ENCODE measurements around the gene OR2H2.

OR2H2 gene

DNA sequence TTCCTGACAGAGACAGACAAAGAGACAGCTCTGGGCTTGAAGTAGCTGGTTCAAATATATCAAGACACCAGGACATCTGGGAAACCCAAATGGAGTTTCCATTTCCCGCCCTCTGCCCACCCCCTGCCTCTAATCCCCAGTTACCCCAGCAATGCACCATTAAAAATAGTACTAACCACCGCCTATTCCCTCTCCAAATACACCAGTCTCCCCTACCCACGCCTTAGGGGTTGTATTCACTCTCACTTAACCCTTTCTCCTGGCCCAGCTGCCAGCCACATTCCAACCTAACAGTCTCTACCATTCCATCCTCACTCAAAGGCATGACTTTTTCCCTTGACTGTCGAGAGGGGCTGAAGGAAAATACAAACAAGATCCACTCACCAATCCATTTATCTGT, 25.6 kb downstream of the OR2H2 start:
- Histone ChIP-seq H3K4me1 (ENCODE audit: control insufficient read depth, insufficient read depth, low read length) (no peaks in the 10 kb centered on the region), H3K9me3 (ENCODE audit: control insufficient read depth, insufficient read depth, low read depth, low read length) (no peaks in the 10 kb centered on the region), H3K4me3 (ENCODE audit: low read depth, low read length) (no peak overlapping the region), H3K36me3 (ENCODE audit: control insufficient read depth in 2 of 2, insufficient read depth in 1 of 2, low read length in 2 of 2) (peaks cover 63 to 96% of the 10 kb centered on the region in 2 experiments), H3K27ac (ENCODE audit: extremely low read depth, low read depth, low read length) (no peak overlapping the region)
- CTCF ChIA-PET: interaction anchor here (0.6 to 2.7 kb wide), 2 partner anchors 18 to 43 kb away, joined by 3 to 12 read pairs; no protein-coding TSS in a partner anchor
- TF ChIP-seq ZNF585B (tag by site-specific recombination; IDR thresholded peaks at IDR 0.05) (no peak), ZNF623 (tag by site-specific recombination; IDR thresholded peaks at IDR 0.05) (no peak), ZNF426 (tag by site-specific recombination; IDR thresholded peaks at IDR 0.05) (no peak), ZNF777 (tag by site-specific recombination; IDR thresholded peaks at IDR 0.05; ENCODE audit: borderline replicate concordance) (no peak), ZNF121 (tag by site-specific recombination; IDR thresholded peaks at IDR 0.05) (no peak), ZNF335 (tag by site-specific recombination; conservative IDR thresholded peaks at IDR 0.05) (no peak), ZNF626 (tag by site-specific recombination; IDR thresholded peaks at IDR 0.05) (no peak), IKZF3 (tag by site-specific recombination; IDR thresholded peaks at IDR 0.05) (no peak)
- TF ChIP-seq, protein P1, sequence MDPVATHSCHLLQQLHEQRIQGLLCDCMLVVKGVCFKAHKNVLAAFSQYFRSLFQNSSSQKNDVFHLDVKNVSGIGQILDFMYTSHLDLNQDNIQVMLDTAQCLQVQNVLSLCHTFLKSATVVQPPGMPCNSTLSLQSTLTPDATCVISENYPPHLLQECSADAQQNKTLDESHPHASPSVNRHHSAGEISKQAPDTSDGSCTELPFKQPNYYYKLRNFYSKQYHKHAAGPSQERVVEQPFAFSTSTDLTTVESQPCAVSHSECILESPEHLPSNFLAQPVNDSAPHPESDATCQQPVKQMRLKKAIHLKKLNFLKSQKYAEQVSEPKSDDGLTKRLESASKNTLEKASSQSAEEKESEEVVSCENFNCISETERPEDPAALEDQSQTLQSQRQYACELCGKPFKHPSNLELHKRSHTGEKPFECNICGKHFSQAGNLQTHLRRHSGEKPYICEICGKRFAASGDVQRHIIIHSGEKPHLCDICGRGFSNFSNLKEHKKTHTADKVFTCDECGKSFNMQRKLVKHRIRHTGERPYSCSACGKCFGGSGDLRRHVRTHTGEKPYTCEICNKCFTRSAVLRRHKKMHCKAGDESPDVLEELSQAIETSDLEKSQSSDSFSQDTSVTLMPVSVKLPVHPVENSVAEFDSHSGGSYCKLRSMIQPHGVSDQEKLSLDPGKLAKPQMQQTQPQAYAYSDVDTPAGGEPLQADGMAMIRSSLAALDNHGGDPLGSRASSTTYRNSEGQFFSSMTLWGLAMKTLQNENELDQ (tag by site-specific recombination; IDR thresholded peaks at IDR 0.05; ENCODE audit: low read depth): no peak
- TF ChIP-seq, protein P2, sequence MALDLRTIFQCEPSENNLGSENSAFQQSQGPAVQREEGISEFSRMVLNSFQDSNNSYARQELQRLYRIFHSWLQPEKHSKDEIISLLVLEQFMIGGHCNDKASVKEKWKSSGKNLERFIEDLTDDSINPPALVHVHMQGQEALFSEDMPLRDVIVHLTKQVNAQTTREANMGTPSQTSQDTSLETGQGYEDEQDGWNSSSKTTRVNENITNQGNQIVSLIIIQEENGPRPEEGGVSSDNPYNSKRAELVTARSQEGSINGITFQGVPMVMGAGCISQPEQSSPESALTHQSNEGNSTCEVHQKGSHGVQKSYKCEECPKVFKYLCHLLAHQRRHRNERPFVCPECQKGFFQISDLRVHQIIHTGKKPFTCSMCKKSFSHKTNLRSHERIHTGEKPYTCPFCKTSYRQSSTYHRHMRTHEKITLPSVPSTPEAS (tag by site-specific recombination; IDR thresholded peaks at IDR 0.05): no peak
- POLR2A ChIA-PET: interaction anchor here (1.5 to 1.6 kb wide), 2 partner anchors 11 to 18 kb away, joined by 3 to 5 read pairs; no protein-coding TSS in a partner anchor

DNA sequence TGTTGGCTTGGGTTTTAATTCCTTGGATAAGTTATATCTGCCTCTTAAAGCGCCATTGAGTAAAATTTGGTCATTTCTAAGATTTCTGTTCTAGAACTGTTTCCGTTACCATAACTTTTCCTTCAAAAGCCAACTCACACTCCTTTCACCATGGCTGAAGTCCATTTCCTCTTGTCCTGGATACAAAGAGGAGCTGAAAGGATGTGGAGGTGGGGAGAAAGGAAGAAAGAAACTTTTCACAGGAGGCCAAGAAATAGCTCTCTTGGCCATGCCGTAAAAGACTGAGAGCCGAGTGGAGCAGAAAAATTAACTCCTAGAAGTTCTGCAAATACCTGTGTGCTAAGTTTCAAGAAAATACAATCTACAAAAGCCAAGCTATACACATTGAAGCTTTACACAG, 26.5 kb downstream of the OR2H2 start:
- H3K36me3 ChIP-seq (ENCODE audit: control insufficient read depth in 2 of 2, insufficient read depth in 1 of 2, low read length in 2 of 2): peaks cover 61 to 89% of the 10 kb centered on the region in 2 experiments
- POLR2A ChIA-PET: interaction anchor here (1.5 to 1.6 kb wide), 2 partner anchors 12 to 17 kb away, joined by 3 to 5 read pairs; no protein-coding TSS in a partner anchor

DNA sequence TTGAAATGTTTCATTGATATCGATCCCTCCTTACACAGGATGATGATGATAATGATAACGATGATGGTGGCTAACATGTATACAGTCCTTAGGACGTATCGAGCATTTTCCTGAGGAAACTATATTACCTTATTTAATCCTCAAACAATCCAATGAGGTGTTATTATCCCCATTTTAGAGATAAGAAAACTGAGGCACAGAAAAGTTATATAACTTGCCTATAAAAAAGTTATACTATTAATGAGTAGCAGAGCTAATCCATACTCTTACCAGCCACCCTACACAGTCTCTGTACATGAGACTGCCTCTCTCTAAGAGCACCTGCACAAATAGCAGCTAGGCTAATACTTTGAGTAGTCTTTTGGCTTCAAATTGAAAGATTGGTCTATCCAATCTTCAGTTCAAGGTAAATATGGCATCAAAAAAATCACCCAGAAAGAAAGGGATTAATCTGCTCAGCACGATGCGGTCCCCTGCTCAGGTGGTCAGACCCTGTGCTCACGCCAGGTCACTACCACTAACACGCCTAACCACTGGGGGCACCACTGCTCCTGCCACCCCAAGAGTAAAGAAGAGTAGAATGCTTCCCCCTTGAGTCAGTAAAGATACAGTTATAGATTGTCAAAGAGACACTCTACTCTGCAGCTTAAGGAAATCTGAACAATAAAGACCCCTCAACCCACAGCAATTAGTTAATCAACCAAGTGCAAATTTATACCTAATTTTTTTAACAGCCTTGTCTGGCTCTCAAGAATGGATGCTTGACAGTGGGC, 33.0 kb downstream of the OR2H2 start:
- CTCF ChIA-PET: interaction anchor here (0.7 to 2.5 kb wide), 5 partner anchors 9 to 241 kb away, joined by 3 to 15 read pairs (median 7); no protein-coding TSS in a partner anchor
- Histone ChIP-seq H3K27ac (ENCODE audit: extremely low read depth, low read depth, low read length) (no peak overlapping the region), H3K4me3 (ENCODE audit: low read depth, low read length) (no peak overlapping the region), H3K4me1 (ENCODE audit: control insufficient read depth, insufficient read depth, low read length) (no peaks in the 10 kb centered on the region), H3K9me3 (ENCODE audit: control insufficient read depth, insufficient read depth, low read depth, low read length) (no peaks in the 10 kb centered on the region), H3K36me3 (ENCODE audit: control insufficient read depth in 2 of 2, insufficient read depth in 1 of 2, low read length in 2 of 2) (peaks cover 66 to 84% of the 10 kb centered on the region in 2 experiments)
- TF ChIP-seq ZNF664 (tag by site-specific recombination; IDR thresholded peaks at IDR 0.05) (0 out of 2 replicates have a peak, but pooled peaks have one; percentile 32), ZNF768 (tag by site-specific recombination; IDR thresholded peaks at IDR 0.05) (no peak), ZNF792 (tag by site-specific recombination; IDR thresholded peaks at IDR 0.05) (no peak)
- POLR2A ChIA-PET: interaction anchor here (1.2 to 1.4 kb wide), 2 partner anchors 8 to 15 kb away, joined by 4 to 6 read pairs; partner anchors contain the start of gene GABBR1

More for the DNA sequence above, 26.5 kb downstream of the OR2H2 start:
- Histone ChIP-seq H3K9me3 (ENCODE audit: control insufficient read depth, insufficient read depth, low read depth, low read length) (no peaks in the 10 kb centered on the region), H3K27ac (ENCODE audit: extremely low read depth, low read depth, low read length) (no peak overlapping the region), H3K4me1 (ENCODE audit: control insufficient read depth, insufficient read depth, low read length) (no peaks in the 10 kb centered on the region), H3K4me3 (ENCODE audit: low read depth, low read length) (no peak overlapping the region)
- CTCF ChIA-PET: interaction anchor here (0.6 to 2.7 kb wide), 5 partner anchors 12 to 85 kb away, joined by 3 to 12 read pairs (median 3); no protein-coding TSS in a partner anchor
- TF ChIP-seq, protein P3, sequence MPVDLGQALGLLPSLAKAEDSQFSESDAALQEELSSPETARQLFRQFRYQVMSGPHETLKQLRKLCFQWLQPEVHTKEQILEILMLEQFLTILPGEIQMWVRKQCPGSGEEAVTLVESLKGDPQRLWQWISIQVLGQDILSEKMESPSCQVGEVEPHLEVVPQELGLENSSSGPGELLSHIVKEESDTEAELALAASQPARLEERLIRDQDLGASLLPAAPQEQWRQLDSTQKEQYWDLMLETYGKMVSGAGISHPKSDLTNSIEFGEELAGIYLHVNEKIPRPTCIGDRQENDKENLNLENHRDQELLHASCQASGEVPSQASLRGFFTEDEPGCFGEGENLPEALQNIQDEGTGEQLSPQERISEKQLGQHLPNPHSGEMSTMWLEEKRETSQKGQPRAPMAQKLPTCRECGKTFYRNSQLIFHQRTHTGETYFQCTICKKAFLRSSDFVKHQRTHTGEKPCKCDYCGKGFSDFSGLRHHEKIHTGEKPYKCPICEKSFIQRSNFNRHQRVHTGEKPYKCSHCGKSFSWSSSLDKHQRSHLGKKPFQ (tag by site-specific recombination; IDR thresholded peaks at IDR 0.05): no peak
- no peak for TF ChIP-seq MEIS1 (CRISPR knock-in tag; IDR thresholded peaks at IDR 0.05; ENCODE audit: borderline replicate concordance)
